Spleen (tissue), 7 donors: Measurements from ENCODE around the gene FILIP1.

Source experiments
- CTCF ChIP-seq, 11 experiments: fragments of 200-600 bp in 7 of 11; fragments of 450-650 bp in 4 of 11; sonication (generic) in 4 of 11; IDR thresholded peaks in 8 of 11; conservative IDR thresholded peaks in 3 of 11; 1 replicate in 7 of 11; 2 replicates in 4 of 11; pipeline versions ENCODE4 v1.4.0 to v1.8.0; 2016 to 2021; ENCODE audit warnings: antibody characterized with exemption in 11 of 11, inconsistent platforms in 4 of 11, mild to moderate bottlenecking in 1 of 11
- POLR2A ChIP-seq, 3 donors: fragments of 450-650 bp; IDR thresholded peaks; one replicate each; pipeline ENCODE4 v1.5.1; 2017; ENCODE audit warnings: antibody characterized with exemption in 3 of 3, mild to moderate bottlenecking in 1 of 3
- donor health status: DM: no; HTN: no; CAD: no; lungs with moderate emphysema.
- donor health status: DM: no; HTN: no; CAD: no.
- donor health status: DM: no; HTN: no; CAD: no.

DNA sequence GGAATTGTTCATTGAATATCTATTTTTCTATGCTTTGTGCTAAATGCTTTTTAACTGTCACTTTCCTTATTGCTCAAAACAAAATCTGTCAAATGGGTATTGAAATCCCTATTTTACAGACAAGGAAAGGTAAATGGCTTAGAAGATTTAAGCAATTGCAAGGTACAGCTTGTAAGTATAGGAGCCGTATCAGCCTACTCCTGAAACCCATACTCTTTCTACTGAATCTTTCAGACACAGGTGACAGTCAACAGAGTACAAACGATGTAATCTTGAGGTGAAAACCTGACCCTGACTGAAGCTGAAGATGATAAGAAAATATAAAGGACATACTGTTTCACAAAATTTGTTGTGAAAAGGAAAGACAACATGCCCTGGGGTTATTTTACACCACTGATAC, 243.0 kb downstream of the FILIP1 start:
- TF ChIP-seq CTCF (IDR thresholded peaks at IDR 0.05 in 8 of 11, conservative IDR thresholded peaks at IDR 0.05 in 3 of 11) (no peak), POLR2A (IDR thresholded peaks at IDR 0.05) (no peak)
